Prostate gland (tissue), 2 donors: Measurements from ENCODE around the gene SAMD10.

Experiments
- CTCF ChIP-seq, 4 experiments: fragments of 200-600 bp in 2 of 4; fragments of 450-650 bp in 2 of 4; sonication (generic) in 2 of 4; IDR thresholded peaks; 1 replicate in 3 of 4; 2 replicates in 1 of 4; pipeline ENCODE4 v1.5.1; 2016 to 2019; ENCODE audit warnings: antibody characterized with exemption in 4 of 4, mild to moderate bottlenecking in 2 of 4, moderate library complexity in 2 of 4
- POLR2A ChIP-seq: fragments of 450-650 bp; IDR thresholded peaks from one replicate; pipeline ENCODE4 v1.6.1; 2016; ENCODE audit warnings: antibody characterized with exemption, mild to moderate bottlenecking
- POLR2AphosphoS5 ChIP-seq: sonication (generic); formaldehyde crosslinking; IDR thresholded peaks from one replicate; pipeline ENCODE4 v1.6.1; 2017; ENCODE audit warnings: antibody characterized with exemption

- no peak for TF ChIP-seq CTCF (IDR thresholded peaks at IDR 0.05)
- TF ChIP-seq POLR2A: no peak
- no peak for TF ChIP-seq POLR2AphosphoS5
These were observed 20.3 kb downstream of the SAMD10 start for GRCh38 chr20:63958964-63959698.
